Natural killer cell treated with Interleukin-12 subunit alpha and Interleukin-12 subunit beta and Interleukin-15 and Interleukin-18, amount 100 ng/mL, for 72 hours (primary cell): ENCODE results near the gene CDC42. TPM values are rescaled to one million over a fixed set of nuclear protein-coding genes. Genes with fewer than 3 reads are reported as not detected.

ENCODE experiments used
- total RNA-seq, 2 donors: library from RNA; stranded (reverse); gene quantifications; one replicate each; pipeline ENCODE4 v1.2.3, GENCODE V29; 2022

Gene CDC42
- total RNA-seq, 2 donors from 2014 or later: 191 to 394 TPM

Other genes with a start within 250 kb of the CDC42 start
- not detected for gene LDLRAD2, start 240.4 kb upstream of the CDC42 start, total RNA-seq
- gene HSPG2, start 115.4 kb upstream of the CDC42 start, total RNA-seq: under 1 TPM in 1 of 2 donors, not detected in 1; 0.20 TPM
- not detected for gene CELA3B, start 75.7 kb upstream of the CDC42 start, total RNA-seq
- not detected for gene CELA3A, start 51.1 kb upstream of the CDC42 start, total RNA-seq
- gene WNT4, start 90.4 kb downstream of the CDC42 start, total RNA-seq: not detected